ENCODE results near the gene PDE11A.

DNA sequence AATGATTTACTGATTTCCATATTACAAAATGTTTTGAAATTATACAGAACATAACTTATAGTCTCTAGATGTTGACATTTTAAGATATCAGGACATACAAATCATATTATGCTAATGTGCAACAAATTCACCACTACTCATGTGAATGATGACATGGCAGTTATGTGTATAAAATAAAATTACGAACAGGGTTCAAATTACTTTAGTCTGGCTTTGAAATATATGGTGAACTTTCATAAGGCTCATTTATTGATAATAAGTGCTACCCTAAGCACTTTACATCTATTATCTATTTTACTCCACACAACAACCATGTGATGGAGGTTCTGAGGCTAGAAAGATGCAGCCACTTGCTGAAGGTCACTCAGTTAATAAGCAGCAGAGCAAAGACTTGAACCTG, 62.8 kb downstream of the PDE11A start:
- TF ChIP-seq TOX (CRISPR knock-in tag; IDR thresholded peaks at IDR 0.05; ENCODE audit: borderline replicate concordance) (no peak), ZFP30 (CRISPR knock-in tag; IDR thresholded peaks at IDR 0.05) (no peak)
